ENCODE results near the gene FPR2. TPM values are rescaled to one million over a fixed set of nuclear protein-coding genes. Genes with fewer than 3 reads are reported as not detected.
"Not testable (repeated sequence)": the region's sequence is repeated elsewhere in the genome, so short reads cannot be mapped to it uniquely, and the experiment has no call there.

The FPR2 gene
- total RNA-seq, 2 donors from 2014 or later: 0.21 TPM; not detected in 1

- ATAC-seq (no peak), DNase-seq (no peak)
- intact Hi-C loops (cut with DNase I, micrococcal nuclease): no loop called here
These were observed 23.1 kb upstream of the FPR2 start for GRCh38 chr19:51737924-51738323.

DNA sequence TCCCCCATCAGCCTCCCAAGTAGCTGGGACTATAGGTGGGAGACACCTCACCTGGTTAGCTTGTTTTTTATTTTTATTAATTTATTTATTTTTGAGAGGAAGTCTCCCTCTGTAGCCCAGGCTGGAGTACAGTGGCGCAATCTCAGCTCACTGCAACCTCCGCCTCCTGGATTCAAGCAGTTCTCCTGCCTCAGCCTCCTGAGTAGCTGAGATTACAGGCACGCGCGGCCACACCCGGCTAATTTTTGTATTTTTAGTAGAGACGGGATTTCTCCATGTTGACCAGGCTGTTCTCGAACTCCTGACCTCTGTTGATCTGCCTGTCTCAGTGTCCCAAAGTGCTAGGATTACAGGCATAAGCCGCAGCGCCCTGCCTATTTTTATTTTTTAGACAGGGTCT is 22.5 kb upstream of the FPR2 start:
- intact Hi-C loops (cut with DNase I, micrococcal nuclease); ATAC-seq; DNase-seq: not testable (repeated sequence)

- intact Hi-C loops (cut with DNase I, micrococcal nuclease): no loop called here
These were observed 21.3 kb upstream of the FPR2 start for GRCh38 chr19:51739466-51740213.

DNA sequence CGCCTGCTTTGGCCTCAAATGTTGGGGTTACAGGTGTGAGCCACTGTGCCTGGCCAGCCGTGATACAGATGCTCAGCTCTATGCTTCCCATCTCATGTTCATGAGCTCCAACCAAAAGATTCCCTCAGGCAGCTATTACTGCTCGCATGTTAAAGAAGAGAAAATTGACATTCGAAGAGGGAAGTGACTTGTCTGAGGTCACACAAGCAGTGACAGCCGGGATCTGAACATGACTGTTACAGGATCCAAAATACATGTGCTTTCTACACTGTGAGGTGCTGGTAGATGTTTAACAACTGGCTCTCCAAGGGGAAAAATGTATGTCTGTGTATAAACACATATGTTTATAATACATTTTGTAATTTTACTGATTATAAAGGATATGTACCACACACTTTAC is 20.6 kb upstream of the FPR2 start:
- intact Hi-C loops (cut with DNase I, micrococcal nuclease): no loop called here
- DNase-seq (no peak), ATAC-seq (no peak)

More at GRCh38 chr19:51739466-51740213, 21.3 kb upstream of the FPR2 start:
- ATAC-seq: no peak
- no peak for DNase-seq

- intact Hi-C loops (cut with DNase I, micrococcal nuclease): no loop called here
- DNase-seq (no peak), ATAC-seq (no peak)
These were observed 18.2 kb upstream of the FPR2 start for GRCh38 chr19:51742789-51743188.

GRCh38 chr19:51743405-51743804 is 17.6 kb upstream of the FPR2 start:
- DNase-seq (no peak), ATAC-seq (no peak)
- intact Hi-C loops (cut with DNase I, micrococcal nuclease): no loop called here

DNA sequence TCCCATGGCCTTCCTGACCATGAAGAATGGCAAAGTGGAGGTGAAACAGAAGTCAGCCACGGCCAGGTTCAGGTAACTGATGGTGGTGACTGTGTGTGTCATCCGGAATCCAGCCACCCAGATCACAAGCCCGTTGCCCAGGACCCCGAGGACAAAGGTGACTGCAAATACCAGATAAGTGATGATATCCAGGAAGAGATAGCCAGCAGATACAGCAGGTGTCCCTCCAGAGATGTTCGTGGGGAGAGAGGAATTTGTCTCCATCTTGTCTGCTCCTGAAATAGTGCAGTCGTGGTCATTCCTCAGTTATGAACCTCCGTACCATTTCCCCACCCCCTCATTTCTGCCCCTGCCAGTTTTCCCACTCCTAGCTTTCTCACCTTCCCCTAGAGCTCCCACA is 14.2 kb upstream of the FPR2 start:
- intact Hi-C loops (cut with DNase I, micrococcal nuclease): no loop called here
- no peak for ATAC-seq
- no peak for DNase-seq

- ATAC-seq (no peak), DNase-seq (no peak)
- intact Hi-C loops (cut with DNase I, micrococcal nuclease): no loop called here
These were observed 11.0 kb upstream of the FPR2 start for GRCh38 chr19:51749979-51750378.

- DNase-seq: no peak
- no peak for ATAC-seq
- intact Hi-C loops (cut with DNase I, micrococcal nuclease): no loop called here
These were observed 10.4 kb upstream of the FPR2 start for GRCh38 chr19:51750400-51751094.

DNA sequence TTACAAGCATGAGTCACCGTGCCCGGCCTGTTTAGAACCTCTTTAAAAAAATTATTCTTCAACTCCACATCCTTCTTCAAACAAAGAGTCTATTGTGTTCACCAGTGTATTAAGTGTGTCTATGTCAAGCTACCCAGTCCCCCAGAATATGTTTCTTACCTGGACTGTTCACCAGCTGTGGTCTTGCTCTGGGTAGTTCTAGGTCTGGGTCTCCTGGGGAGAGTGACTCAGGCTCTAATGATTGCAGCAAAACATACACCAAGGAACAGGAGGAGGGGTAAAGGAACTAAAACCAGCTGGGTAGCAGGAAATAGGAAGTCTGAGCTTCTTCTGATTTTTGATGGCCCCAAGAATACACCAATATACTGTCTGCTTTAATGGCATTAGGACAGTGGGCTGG is 9.3 kb upstream of the FPR2 start, which contains the start of gene FPR1:
Gene FPR1 (minus strand): TSS at position 224 of the 400 bp plus-strand sequence. CDS start 4,884 bp downstream, outside the sequence.
- DNase-seq: no peak
- intact Hi-C loops (cut with DNase I, micrococcal nuclease): no loop called here
- ATAC-seq: no peak

- no peak for DNase-seq
- ATAC-seq: no peak
- intact Hi-C loops (cut with DNase I, micrococcal nuclease): no loop called here
These were observed 6.9 kb upstream of the FPR2 start for GRCh38 chr19:51754109-51754508.

DNA sequence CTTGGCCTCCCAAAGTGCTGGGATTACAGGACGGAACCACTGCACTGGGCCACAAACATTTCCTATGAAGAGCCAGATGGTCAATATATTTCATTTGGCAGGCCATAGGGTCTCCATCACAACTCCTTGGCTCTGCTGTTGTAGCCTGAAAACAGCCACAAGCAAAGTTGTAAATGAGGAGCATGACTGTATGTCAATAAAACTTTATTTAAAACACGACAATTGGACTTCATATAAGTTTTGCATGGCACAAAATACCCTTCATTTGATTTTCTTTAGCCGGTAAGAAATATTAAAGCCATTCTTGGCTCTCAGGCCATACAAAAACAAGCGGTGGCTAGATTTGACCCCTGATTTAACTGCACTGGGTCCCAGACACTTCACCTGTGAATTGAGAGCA is 6.2 kb upstream of the FPR2 start:
- intact Hi-C loops (cut with DNase I, micrococcal nuclease): no loop called here
- ATAC-seq (no peak), DNase-seq (no peak)

- ATAC-seq: no peak
- no peak for DNase-seq
- intact Hi-C loops (cut with DNase I, micrococcal nuclease): no loop called here
These were observed 5.4 kb upstream of the FPR2 start for GRCh38 chr19:51755571-51755970.

- intact Hi-C loops (cut with DNase I, micrococcal nuclease): no loop called here
- ATAC-seq: no peak
- DNase-seq: no peak
These were observed 716 bp downstream of the FPR2 start for GRCh38 chr19:51761696-51762095.

- no peak for DNase-seq
- ATAC-seq: no peak
- intact Hi-C loops (cut with DNase I, micrococcal nuclease): no loop called here
These were observed 4.1 kb downstream of the FPR2 start for GRCh38 chr19:51765086-51765485.

DNA sequence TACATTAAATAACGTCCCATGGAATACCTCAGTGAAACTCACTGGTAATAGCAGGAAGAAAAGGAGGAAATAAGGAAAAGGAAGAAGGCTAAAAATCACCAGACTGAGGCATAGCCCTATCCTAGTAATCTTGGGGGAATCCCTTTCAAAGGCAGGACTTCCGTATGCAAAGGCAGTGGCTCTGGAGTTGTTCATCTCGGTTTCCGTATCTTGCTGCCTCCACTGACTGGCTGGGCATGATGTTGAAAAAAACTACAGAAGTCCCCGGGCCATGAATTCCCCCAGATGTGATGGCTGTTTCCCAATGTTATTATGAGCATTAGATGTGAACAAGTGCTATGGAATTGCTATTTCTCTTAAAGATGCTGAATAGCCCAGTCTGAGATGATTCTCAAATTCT is 5.5 kb downstream of the FPR2 start:
- ATAC-seq: no peak
- intact Hi-C loops (cut with DNase I, micrococcal nuclease): no loop called here
- no peak for DNase-seq

DNA sequence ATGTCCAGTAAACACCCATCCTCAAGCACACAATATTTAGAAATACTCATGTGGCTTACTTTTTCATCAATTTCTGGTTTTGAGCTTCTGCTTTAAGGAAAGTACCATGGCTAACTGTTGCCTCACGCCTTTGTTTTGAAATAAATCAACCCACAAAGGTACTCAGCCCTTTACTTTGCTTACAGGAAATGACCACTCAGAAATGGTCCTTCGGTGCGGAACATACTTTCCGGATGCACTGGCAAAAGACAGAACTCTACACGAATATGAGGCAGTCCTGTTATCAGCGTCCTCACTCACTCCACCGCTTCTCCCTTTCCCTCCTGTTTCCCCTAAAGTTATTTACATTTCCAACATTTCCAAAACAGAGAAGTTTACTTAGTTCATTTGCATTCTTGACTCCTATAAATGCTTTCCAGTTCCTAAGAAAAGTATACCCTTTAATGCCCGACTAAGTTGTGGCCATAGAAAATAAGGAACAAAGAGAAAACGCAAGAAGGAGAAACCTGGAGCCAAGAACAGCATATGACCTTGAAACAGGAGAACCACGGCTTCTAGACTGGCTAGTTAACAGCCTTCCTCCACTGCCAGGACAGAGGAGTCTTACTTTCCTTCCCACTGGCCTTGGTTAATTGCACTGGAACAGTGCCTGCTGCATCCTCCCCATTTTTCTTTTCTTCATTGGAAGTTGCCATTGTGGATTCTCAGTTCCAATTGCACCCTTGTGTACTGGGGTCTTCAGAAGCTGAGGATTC is 10.6 kb downstream of the FPR2 start:
- intact Hi-C loops (cut with DNase I, micrococcal nuclease): loop anchor here in 1 of 2 donors (10.0 kb wide), 1 partner anchor 117 kb away; no protein-coding TSS in a partner anchor
- no peak for DNase-seq
- ATAC-seq: no peak

DNA sequence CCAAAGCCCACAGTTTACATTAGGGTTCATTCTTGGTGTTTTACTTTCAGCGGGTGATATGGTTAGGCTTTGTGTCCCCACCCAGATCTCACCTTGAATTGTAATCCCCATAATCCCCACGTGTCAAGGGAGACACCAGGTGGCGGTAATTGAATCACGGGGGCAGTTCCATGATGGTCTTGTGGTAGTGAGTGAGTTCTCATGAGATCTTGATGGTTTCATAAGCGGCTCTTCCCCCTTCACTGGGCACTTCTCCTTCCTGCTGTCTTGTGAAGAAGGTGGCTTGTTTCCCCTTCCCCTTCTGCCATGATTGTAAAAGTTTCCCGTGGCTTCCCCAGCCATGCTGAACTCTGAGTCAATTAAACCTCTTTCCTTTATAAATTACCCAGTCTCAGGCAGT is 12.0 kb downstream of the FPR2 start:
- no peak for DNase-seq
- no peak for ATAC-seq
- intact Hi-C loops (cut with DNase I, micrococcal nuclease): loop anchor here in 1 of 2 donors (10.0 kb wide), 1 partner anchor 118 kb away; no protein-coding TSS in a partner anchor

DNA sequence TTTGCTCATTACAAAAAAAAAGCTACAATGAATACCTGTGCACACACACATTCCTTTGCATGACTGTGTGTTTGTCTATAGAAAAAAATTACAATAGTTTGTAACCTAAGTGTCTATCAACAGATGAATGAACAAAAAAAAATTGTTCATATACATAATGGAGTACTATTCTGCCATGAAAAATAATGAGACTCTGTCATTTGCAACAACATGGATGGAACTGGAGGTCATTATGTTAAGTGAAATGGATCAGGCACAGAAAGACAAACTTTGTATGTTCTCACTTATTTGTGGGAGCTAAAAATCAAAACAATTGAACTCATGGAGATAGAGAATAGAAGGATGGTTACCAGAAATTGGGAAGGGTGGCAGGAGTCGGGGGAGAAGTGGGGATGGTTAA is 15.6 kb downstream of the FPR2 start:
- ATAC-seq, DNase-seq: not testable (repeated sequence)
- intact Hi-C loops (cut with DNase I, micrococcal nuclease): loop anchor here in 1 of 2 donors (10.0 kb wide), 1 partner anchor 122 kb away; no protein-coding TSS in a partner anchor
